Breast epithelium (tissue), 4 donors: ENCODE results near the gene TMEM178B. TPM values are rescaled to one million over a fixed set of nuclear protein-coding genes. Genes with fewer than 3 reads are reported as not detected.

Source experiments
- DNase-seq, 2 donors: peaks; one replicate each; pipeline ENCODE4 v3.0.0-alpha.2; 2019; ENCODE audit warnings: low spot score in 2 of 2
- H3K27ac ChIP-seq, 2 donors: fragments of 200-600 bp; sonication (generic) in 1 of 2; one replicate each; pipeline ENCODE4 v1.5.1; 2016 to 2019; ENCODE audit warnings: mild to moderate bottlenecking in 1 of 2
- H3K27me3 ChIP-seq, 2 donors: fragments of 200-600 bp; sonication (generic) in 1 of 2; one replicate each; pipeline versions ENCODE4 v1.5.1 to v1.6.0; 2017 to 2019; ENCODE audit warnings: control low read depth in 1 of 2, mild to moderate bottlenecking in 1 of 2
- H3K36me3 ChIP-seq: fragments of 200-600 bp; one replicate; pipeline ENCODE4 v1.5.1; 2019
- H3K4me1 ChIP-seq, 2 donors: fragments of 200-600 bp; sonication (generic); one replicate each; pipeline ENCODE4 v1.5.1; 2016 to 2019; ENCODE audit warnings: control low read depth in 1 of 2
- H3K4me3 ChIP-seq, 3 donors: fragments of 200-600 bp; sonication (generic); 1 replicate in 2 of 3; 2 replicates in 1 of 3; pipeline ENCODE4 v1.5.1; 2016 to 2019; ENCODE audit warnings: mild to moderate bottlenecking in 3 of 3, moderate library complexity in 2 of 3
- H3K9me3 ChIP-seq, 2 donors: fragments of 200-600 bp; sonication (generic) in 1 of 2; one replicate each; pipeline ENCODE4 v1.5.1; 2016 to 2019; ENCODE audit warnings: control low read depth in 1 of 2
- CTCF ChIP-seq, 3 donors: fragments of 450-650 bp; IDR thresholded peaks; one replicate each; pipeline ENCODE4 v1.5.1; 2016 to 2017; ENCODE audit warnings: antibody characterized with exemption in 3 of 3, mild to moderate bottlenecking in 3 of 3, moderate library complexity in 3 of 3
- POLR2A ChIP-seq: fragments of 450-650 bp; IDR thresholded peaks from one replicate; pipeline ENCODE4 v1.6.1; 2016; ENCODE audit warnings: antibody characterized with exemption, mild to moderate bottlenecking, moderate library complexity
- POLR2AphosphoS5 ChIP-seq, 3 donors: sonication (generic); formaldehyde crosslinking; IDR thresholded peaks; one replicate each; pipeline ENCODE4 v1.6.1; 2017; ENCODE audit warnings: antibody characterized with exemption in 3 of 3
- intact Hi-C: fragments of 100-400 bp; cut with DNase I; formaldehyde crosslinking; loops from one replicate; pipeline ENCODE4 v1.15.1; 2023; ENCODE audit warnings: low total_unique reads
- total RNA-seq, 3 donors: library from RNA; depleted of rRNA; stranded (reverse); fragments of >200 nt; gene quantifications; one replicate each; pipeline ENCODE4 v1.1.0, GENCODE V29; 2016

Gene TMEM178B
- total RNA-seq, 3 donors from 2014 or later = 0.33 to 0.88 (median 0.64) TPM

- Histone ChIP-seq H3K27me3 (no peaks in the 10 kb centered on the region), H3K9me3 (no peaks in the 10 kb centered on the region), H3K4me1 (peaks cover 0 to 4% of the 10 kb centered on the region in 2 donors), H3K36me3 (no peaks in the 10 kb centered on the region), H3K27ac (peak overlapping the region; percentile 40 to 43), H3K4me3 (peak overlapping the region in 1 of 3 donors; percentile 2)
- TF ChIP-seq POLR2A (no peak), CTCF (IDR thresholded peaks at IDR 0.05) (no peak), POLR2AphosphoS5 (IDR thresholded peaks at IDR 0.05) (no peak)
- no peak for DNase-seq
- intact Hi-C loops = no loop called here
Measured at GRCh38 chr7:141461924-141462323, 388.1 kb downstream of the TMEM178B start.

- Histone ChIP-seq H3K27me3 (no peaks in the 10 kb centered on the region), H3K4me3 (no peak overlapping the region), H3K9me3 (no peaks in the 10 kb centered on the region), H3K36me3 (no peaks in the 10 kb centered on the region), H3K27ac (no peak overlapping the region), H3K4me1 (peaks cover 0 to 4% of the 10 kb centered on the region in 2 donors)
- TF ChIP-seq POLR2AphosphoS5 (IDR thresholded peaks at IDR 0.05) (no peak), CTCF (IDR thresholded peaks at IDR 0.05) (no peak), POLR2A (no peak)
- peak in 1 of 2 donors; percentile 20 for DNase-seq
- intact Hi-C loops = no loop called here
Measured at GRCh38 chr7:141462958-141463357, 389.1 kb downstream of the TMEM178B start.

GRCh38 chr7:141463986-141464385 lies 390.1 kb downstream of the TMEM178B start:
- TF ChIP-seq CTCF (IDR thresholded peaks at IDR 0.05) = no peak
- no peak for DNase-seq
- Histone ChIP-seq H3K4me1 (peaks cover 0 to 4% of the 10 kb centered on the region in 2 donors), H3K4me3 (no peak overlapping the region), H3K27ac (no peak overlapping the region), H3K27me3 (no peaks in the 10 kb centered on the region), H3K36me3 (no peaks in the 10 kb centered on the region), H3K9me3 (no peaks in the 10 kb centered on the region)
- intact Hi-C loops = no loop called here

GRCh38 chr7:141464551-141464950 lies 390.7 kb downstream of the TMEM178B start:
- DNase-seq = no peak
- no peak overlapping the region for H3K27ac ChIP-seq
- intact Hi-C loops = no loop called here
- no peaks in the 10 kb centered on the region for H3K36me3 ChIP-seq
- no peaks in the 10 kb centered on the region for H3K9me3 ChIP-seq
- peaks cover 0 to 4% of the 10 kb centered on the region in 2 donors for H3K4me1 ChIP-seq
- H3K27me3 ChIP-seq = no peaks in the 10 kb centered on the region
- no peak overlapping the region for H3K4me3 ChIP-seq
- TF ChIP-seq CTCF (IDR thresholded peaks at IDR 0.05) (no peak), POLR2A (no peak), POLR2AphosphoS5 (IDR thresholded peaks at IDR 0.05) (no peak)

- no peak overlapping the region for H3K27ac ChIP-seq
- no peaks in the 10 kb centered on the region for H3K36me3 ChIP-seq
- intact Hi-C loops = no loop called here
- H3K4me3 ChIP-seq = no peak overlapping the region
- H3K27me3 ChIP-seq = no peaks in the 10 kb centered on the region
- no peaks in the 10 kb centered on the region for H3K9me3 ChIP-seq
- H3K4me1 ChIP-seq = peaks cover 0 to under 1% of the 10 kb centered on the region in 2 donors
- DNase-seq = no peak
- TF ChIP-seq CTCF (IDR thresholded peaks at IDR 0.05) (no peak), POLR2AphosphoS5 (IDR thresholded peaks at IDR 0.05) (no peak), POLR2A (no peak)
Measured at GRCh38 chr7:141466151-141466904, 392.5 kb downstream of the TMEM178B start.
